NCI-H345 (cell line): ENCODE results near the gene F13B.
"Not testable (repeated sequence)": the region's sequence is repeated elsewhere in the genome, so short reads cannot be mapped to it uniquely, and the experiment has no call there.

ENCODE experiments used
- DNase-seq: peaks from one replicate; lab custom pipeline; 2025; lab: John Stamatoyannopoulos, UW

F13B gene, protein sequence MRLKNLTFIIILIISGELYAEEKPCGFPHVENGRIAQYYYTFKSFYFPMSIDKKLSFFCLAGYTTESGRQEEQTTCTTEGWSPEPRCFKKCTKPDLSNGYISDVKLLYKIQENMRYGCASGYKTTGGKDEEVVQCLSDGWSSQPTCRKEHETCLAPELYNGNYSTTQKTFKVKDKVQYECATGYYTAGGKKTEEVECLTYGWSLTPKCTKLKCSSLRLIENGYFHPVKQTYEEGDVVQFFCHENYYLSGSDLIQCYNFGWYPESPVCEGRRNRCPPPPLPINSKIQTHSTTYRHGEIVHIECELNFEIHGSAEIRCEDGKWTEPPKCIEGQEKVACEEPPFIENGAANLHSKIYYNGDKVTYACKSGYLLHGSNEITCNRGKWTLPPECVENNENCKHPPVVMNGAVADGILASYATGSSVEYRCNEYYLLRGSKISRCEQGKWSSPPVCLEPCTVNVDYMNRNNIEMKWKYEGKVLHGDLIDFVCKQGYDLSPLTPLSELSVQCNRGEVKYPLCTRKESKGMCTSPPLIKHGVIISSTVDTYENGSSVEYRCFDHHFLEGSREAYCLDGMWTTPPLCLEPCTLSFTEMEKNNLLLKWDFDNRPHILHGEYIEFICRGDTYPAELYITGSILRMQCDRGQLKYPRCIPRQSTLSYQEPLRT

DNA sequence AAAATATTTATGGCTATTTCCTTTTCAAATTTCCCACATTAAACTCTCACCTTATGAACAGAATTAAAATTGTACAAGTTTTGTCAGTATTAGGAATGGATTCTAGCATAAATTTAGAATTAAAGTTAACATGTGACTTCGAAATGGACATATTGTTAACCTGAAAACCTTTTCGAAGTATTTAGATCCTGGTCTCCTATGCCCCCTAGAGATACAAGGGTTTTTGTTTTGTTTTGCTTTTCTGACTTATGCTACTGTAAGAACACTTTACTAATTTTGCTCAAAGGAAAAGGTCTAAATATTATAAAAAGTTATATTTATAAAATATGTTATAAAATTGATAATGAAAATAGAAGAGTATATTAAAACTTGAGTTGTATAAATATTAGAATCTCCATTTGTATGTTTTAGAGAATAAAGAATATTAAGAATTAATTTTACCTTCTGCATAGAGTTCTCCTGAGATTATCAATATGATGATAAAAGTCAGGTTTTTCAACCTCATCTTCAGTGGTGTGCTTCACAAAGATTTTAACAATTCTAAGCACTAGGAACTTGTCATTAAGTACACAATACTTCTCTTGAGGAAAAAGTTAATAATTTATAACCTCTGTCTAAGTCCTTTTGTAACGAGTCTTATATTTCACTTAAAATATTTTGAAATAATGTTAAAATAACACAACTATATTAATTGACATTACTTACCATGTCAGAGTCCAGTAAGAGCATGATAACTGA is at the start of gene F13B:
TSS of gene F13B (minus strand) at position 542 of the 738 bp plus-strand sequence. CDS start at position 505, 37 bp downstream.
- no peak for DNase-seq

DNA sequence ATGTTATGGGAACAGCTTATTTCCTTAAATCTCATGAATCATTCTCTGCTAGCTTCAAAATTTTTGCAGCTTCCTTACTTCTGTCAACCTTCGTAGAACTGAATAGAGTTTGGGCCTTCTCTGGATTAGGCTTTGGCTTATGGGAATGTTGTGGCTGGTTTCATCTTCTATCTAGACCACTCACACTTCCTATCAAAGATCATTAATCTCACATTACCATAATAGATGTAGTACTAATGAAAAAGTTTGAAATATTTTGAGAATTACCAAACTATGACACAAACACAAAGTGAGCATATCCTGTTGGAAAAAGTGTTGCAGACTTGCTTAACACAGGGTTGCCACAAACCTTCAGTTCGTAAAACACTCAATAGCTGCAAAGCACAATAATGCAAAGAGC is 49.1 kb upstream of the F13B start:
- no peak for DNase-seq

DNA sequence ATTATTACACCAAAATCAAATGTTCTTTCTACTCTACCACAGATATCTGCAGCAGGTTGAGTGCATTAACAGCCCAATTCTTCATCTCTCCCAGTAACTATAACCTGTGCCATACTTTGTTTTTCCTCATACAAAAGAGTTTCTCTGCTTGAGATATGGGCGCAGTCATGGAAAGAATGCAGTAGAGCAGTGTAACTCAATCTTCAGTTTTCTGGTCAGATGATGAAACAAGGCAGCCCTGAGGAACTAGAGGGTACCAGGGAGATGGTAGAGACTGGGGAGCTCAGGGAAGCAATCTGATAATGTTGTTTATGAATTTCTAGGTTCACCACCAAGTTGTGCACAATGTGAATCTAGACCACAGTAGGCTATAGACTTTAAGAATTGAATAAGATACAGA is 39.8 kb upstream of the F13B start:
- DNase-seq: no peak

DNA sequence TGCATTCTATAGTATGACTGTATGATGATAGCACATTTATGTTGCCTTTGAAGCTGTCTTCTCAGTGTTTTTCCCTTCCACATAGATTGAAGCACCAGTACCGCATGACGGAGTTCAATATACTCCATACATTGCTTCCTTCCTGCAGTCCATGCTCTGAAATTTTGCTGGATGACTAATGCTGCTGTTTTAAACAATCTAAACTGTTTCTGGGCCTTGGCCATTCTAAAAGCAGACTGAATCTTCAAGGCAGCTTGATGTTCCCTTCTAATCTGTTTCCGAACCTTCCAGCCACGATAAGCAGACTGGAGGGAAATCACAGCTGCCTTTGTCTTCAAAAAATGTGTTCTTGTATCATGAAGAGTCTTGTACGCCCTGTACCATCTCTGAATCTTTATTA is 36.2 kb upstream of the F13B start:
- no peak for DNase-seq

DNA sequence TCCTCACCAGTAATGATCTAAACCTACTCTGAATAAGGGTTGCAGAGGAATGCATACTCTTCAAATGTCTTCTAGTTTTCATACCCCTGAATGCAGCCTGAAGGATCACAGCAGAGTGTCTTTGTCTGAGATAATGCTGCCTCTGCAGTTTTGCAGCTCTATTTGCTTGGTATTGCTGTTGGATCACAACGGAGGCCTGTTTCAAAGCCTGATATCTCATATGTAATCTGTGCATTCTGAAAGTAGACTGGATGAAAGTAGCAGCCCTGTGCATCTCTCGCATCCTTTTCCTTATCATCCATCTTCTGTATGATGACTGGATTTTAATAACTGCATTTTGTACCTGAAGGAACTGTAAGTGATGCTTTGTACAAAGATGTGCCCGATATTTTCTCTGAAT is 34.9 kb upstream of the F13B start:
- DNase-seq: no peak

DNA sequence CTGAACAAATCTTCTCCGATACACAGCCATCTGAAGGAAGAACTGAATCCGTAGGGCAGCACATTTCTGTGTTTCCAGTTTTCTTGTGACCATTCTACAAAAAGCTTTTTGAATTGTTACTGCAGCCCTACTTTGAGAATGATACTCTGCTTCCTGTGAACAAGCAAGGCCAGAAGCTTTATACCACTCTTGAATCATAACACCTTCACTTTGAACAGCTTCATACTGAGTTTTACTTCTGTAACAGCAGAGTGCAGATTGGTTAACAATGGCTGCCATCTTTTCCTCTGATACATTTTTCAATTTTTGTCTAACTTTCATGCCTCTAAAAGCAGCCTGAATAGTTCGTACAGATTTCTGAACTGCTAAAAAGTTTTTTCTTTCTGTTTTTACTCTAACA is 33.6 kb upstream of the F13B start:
- no peak for DNase-seq

DNA sequence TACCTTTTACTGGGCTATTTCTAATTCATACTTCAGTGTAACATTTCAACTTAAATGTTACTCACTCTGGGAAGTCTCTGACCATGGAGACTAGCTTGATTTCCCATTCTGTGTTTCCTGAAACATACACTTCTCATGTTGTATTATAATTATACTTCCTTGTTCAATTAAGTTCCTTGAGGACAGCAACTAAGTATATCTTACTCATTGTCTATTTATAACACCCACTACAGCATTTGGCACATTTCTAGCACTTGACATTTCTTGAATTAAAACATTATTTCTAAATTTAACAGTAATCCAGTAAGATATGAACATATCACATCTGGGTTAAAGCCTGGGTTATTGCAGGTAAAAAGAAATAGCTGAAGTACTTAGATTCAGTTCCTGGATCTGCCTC is 32.4 kb upstream of the F13B start:
- DNase-seq: no peak

DNA sequence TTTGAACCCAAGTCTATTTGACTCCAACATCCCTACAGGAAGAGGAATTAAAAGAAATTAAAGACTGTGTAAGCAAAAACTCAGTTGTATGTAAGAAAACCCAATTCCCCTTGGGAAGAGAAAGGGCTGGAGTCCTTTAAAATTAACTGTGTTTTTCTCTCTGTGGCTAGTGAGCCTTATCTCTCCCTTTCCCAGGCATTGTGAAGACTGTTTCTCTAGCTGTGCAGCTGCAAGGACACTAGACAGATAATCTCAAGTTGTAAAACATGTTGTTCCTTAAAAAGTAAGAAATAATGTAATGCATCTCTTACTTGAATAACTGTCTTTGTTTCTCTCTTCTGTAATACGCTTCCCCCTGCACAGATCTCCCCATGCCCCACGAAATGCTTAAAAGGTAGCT is 29.9 kb upstream of the F13B start:
- DNase-seq: not testable (repeated sequence)

DNA sequence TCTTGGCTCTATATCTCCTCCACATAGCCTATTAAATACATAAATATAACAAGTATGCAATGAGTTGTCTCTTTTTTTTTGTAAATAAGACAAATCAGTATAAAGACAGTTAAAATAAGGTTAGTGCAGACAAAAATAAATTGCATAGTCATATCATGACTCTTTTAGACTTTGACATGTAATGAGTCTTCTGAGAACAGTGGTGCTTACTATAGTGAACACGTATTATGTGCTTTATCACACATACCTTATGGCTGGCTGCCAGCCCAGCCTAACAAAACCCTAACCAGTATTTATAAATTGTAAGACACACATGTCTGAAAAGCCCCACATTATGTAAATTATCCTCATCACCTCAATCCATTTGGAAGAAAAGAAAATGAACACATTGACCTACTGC is 29.1 kb upstream of the F13B start:
- DNase-seq: no peak

DNA sequence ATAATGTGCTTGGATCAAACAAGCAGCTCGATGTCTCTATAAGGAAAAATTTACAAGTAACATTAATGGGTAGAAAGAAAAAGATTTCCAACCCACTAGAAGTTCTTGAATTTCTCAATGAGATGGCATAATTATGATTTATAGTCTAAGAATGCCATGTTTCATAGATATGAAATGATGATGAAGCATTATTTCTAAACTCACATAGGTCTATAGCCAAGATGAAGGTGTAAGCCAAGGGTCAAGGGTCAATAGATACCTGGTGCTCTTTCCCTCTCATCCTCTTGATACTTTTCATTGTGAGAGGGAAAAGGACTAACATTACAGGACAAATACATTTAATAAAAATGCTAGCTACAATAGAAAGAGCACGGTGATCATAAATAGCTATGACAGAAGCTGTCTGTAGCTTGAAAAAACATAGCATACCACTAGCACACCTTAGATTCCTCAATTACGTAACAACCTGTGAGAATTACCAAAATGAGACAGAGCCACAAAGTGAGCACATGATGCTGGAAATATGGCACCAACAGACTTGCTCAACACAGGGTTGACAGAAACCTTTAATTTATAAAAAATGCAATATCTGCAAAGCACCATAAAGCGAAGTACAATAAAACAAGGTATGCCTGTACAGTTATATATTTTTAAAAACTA is 26.3 kb upstream of the F13B start:
- DNase-seq: no peak

DNA sequence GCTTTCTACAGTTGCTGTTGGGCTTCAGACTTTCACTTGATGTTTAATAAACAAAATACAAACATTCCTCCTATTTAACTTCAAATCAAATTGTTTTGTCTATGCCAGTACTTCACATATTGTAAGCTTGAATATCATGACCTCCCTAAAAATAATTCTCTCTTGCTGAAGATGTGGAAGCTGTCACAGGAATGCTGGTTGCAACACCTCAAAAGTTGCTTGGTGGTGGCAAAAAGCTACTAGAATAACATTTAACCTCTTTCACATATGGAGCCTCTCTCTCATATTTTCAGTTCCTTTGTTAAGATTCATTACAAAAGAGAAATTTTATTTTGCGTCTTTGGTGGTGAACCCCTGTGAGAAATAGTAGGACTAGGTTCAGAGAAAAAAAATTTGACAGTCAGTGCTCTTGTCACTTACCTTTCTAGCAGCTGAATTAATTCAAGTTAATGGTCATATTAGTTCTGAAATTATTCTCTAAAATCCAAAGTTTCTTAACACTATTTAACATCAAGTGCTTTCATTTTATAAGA is 25.5 kb upstream of the F13B start:
- DNase-seq: no peak

DNA sequence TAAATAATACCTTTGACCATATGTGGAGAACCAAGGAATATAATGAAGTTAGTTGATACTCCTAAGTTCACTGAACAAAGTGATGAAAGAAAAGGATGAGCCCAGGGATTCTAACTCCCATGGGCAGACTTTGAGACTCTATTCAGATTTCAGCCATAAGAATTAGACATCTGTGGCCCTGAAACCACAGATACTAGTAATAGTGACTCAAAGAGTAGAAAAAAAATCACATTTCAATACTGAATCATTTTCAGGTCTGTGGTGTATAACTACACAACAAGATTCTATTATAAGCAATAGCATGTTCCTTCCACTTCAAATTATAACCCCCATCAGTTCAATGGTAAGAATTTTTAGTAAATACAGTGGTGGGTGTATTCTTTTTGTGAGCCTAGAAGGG is 16.4 kb upstream of the F13B start:
- no peak for DNase-seq

DNA sequence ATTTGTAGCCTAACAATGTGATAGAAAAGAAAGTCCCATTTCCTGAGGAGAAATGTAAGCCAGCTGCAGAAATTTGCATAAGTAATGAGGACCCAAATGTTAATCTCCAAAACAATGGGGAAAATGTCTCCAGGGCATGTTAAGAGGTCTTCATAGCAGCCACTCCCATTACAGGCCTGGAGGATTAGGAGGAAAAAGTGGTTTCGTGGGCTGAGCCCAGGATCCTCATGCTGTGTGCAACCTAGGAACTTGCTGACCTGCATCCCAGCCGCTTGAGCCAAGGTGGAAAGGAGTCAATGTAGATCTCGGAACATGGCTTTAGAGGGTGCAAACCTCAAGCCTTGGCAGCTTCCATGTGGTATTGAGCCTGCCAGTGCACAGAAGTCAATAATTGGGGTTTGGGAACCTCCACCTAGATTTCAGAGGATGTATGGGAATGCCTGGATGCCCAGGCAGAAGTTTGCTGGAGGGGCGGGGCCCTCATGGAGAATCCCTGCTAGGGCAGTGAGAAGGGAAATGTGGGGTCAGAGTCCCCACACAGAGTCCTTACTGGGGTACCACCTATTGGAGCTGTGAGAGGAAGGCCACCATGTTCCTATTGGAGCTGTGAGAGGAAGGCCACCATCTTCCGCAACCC is 14.2 kb upstream of the F13B start:
- DNase-seq: no peak

DNA sequence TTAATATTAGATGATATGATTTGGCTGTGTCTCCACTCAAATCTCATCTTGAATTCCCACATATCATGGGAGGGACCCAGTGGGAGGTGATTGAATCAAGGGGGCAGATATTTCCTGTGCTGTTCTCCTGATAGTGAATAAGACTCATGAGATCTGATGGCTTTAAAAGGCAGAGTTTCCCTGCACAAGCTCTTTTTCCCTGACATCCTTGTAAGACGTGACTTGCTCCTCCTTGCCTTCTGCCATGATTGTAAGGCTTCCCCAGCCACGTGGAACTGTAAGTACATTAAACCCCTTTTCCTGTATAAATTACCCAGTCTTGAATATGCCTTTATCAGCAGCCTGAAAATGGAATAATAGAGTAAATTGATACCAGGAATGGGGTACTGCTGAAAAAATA is 13.3 kb upstream of the F13B start:
- DNase-seq: no peak

DNA sequence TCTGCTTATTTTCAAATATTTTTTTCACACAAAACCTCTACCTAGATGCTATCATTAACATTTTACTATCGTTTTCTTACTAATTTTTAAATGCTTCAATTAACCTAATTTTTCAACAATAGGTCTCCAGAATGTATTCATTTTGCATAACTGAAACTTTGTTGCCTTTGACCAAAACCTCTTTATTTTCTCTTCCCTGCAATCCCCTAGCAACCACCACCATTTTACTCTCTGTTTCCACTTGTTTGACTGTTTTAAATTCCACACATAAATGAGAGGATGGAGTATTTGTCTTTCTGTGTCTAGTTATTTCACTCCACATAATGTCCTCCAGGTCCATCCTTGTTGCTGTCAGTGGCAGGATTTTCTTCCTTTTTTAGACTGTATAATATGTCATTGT is 9.5 kb upstream of the F13B start:
- no peak for DNase-seq

DNA sequence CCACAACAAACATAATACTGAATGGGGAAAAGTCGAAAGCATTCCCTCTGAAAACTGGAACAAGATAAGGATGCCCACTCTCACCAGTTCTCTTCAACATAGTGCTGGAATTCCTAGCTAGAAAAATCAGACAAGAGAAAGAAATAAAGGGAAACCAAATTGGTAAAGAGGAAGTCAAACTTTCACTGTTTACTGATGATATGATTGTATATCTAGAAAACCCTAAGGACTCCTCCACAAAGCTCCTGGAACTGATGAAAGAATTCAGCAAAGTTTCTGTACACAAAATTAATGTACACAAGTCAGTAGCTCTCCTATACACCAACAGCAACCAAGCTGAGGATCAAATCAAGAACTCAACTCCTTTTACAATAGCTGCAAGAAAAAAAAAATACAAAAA is 6.9 kb upstream of the F13B start:
- no peak for DNase-seq

DNA sequence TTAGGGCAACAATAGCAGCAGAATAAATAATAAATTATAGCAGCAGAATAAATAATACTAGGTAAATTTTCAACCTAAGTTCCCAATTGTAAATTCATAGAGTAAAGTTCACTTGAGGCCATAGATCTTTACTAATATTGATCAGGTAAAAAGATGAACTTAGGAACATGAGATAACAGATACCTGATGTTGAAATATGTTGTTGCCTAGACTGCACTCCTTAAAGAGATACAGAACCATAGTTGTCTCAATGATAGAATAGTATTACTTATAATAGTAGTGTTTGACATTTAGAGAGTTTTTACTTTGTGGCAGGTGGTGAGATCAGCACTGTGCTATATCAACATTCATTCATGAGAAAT is 378 bp upstream of the F13B start:
- no peak for DNase-seq

DNA sequence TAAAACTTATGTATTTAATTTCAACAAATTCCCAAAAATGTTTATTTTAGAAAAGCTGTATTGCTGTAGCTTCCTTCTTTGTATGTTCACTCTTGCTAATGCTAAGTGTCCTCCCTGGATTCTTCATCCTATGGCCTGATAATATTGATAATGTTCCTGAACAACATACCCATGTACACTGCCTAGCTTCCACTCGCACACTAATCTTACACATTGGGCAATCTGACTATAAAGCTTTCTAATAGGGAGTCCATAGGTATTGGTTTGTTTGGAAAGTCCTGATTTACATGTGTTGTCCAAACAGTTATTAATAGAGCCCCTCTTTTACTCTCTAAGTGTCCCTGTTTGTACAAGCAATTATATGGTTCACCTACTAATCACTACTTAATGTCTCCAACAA is 783 bp downstream of the F13B start:
- DNase-seq: no peak

DNA sequence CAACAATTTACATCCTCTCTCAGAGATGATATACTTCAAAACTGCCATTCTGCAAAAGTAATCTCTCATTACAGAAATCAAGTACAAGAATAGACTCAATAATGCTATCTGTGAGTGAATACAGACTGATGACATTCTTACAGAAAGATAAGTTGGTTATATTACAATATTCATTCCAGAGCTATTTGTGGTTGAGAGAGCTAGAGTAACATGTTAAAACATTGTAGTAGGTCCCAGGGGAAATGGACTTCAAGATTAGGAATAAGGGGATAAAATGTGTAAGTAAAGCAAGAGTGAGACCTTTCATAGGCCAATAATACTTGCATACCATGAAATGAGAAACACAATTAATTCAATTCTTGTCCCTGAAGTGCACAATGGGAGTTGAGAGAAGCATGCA is 1.5 kb downstream of the F13B start:
- DNase-seq: no peak

DNA sequence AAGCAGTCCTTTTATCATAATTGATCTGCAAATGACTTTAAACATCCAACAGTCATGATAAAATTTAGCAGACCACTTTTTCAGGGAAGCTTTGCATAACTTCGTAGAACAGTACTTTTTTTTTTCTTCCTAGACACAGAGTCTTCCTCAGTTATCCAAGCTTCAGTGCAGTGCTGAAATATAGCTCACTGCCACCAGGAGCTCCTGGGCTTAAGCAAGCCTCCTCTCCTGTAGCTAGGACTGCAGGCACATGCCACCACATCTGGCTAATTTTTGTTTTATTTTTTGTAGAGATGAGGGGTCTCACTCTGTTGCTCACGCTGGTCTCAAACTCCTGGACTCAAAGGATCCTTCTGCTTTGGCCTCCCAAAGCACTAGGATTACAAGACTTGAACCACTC is 3.8 kb downstream of the F13B start:
- no peak for DNase-seq

DNA sequence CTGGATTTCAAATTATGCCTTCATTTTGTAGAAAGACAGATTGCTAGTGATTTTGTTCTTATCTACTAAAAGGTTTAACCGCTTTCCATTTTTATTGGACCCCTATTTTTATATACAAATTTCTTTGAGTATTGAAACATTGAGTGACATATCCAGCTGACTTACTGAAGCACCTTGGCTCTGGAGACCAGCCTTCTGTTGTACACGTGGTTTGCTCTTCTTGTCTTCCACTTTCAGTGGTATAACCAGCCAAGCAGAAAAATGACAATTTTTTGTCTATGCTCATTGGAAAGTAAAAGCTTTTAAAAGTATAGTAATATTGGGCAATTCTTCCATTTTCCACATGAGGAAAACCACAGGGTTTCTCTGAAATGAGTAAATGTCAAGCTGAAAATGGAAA is 4.4 kb downstream of the F13B start:
- no peak for DNase-seq

DNA sequence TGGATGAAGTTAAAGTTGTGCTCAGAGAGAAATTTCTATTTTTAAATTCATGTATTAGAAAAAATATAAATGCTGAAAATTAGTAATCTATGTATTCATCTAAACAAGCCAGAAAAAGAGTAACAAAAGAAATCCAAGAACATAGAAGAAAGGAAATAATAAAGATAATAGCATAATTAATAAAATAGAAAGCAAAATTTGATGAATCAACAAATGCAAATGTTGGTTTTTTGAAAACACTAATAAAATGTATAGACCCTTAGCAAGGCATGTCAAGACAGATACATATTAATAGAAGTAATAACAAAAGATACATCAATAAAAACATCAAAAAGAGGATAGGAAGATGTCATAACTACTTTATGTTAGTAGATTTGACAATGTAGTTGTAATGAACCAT is 18.0 kb downstream of the F13B start:
- DNase-seq: no peak
